HG03354 (cell line): ENCODE results near the gene ADAMTSL1.

Source experiments
- ATAC-seq: cut with Tn5 transposase; IDR thresholded peaks from one replicate; pipeline ENCODE4 v1.9.1; 2021; ENCODE audit warnings: mild to moderate bottlenecking; ENCODE audit not compliant: unreplicated experiment, poor library complexity, severe bottlenecking

ADAMTSL1 gene

GRCh38 chr9:18493451-18493993, 19.6 kb downstream of the ADAMTSL1 start:
- no peak for ATAC-seq

- no peak for ATAC-seq
Observed at GRCh38 chr9:18495065-18495464, 21.1 kb downstream of the ADAMTSL1 start.

GRCh38 chr9:18496256-18497000, 22.5 kb downstream of the ADAMTSL1 start:
- no peak for ATAC-seq

- no peak for ATAC-seq
Observed at GRCh38 chr9:18499062-18499461, 25.1 kb downstream of the ADAMTSL1 start.

- no peak for ATAC-seq
Observed at GRCh38 chr9:18499980-18500379, 26.0 kb downstream of the ADAMTSL1 start.

- no peak for ATAC-seq
Observed at GRCh38 chr9:18500451-18500850, 26.5 kb downstream of the ADAMTSL1 start.

- no peak for ATAC-seq
Observed at GRCh38 chr9:18501949-18502348, 28.0 kb downstream of the ADAMTSL1 start.

- ATAC-seq: no peak
Observed at GRCh38 chr9:18502546-18502945, 28.6 kb downstream of the ADAMTSL1 start.

GRCh38 chr9:18504707-18505106, 30.8 kb downstream of the ADAMTSL1 start:
- no peak for ATAC-seq

GRCh38 chr9:18507151-18507550, 33.2 kb downstream of the ADAMTSL1 start:
- no peak for ATAC-seq

GRCh38 chr9:18516514-18516913, 42.6 kb downstream of the ADAMTSL1 start:
- no peak for ATAC-seq

GRCh38 chr9:18516965-18517364, 43.0 kb downstream of the ADAMTSL1 start:
- ATAC-seq: no peak

GRCh38 chr9:18520416-18521047, 46.6 kb downstream of the ADAMTSL1 start:
- no peak for ATAC-seq

GRCh38 chr9:18526685-18527084, 52.7 kb downstream of the ADAMTSL1 start:
- no peak for ATAC-seq

GRCh38 chr9:18531136-18532065, 57.4 kb downstream of the ADAMTSL1 start:
- no peak for ATAC-seq

- ATAC-seq: no peak
Observed at GRCh38 chr9:18534611-18535010, 60.7 kb downstream of the ADAMTSL1 start.

GRCh38 chr9:18536554-18536953, 62.6 kb downstream of the ADAMTSL1 start:
- no peak for ATAC-seq

- ATAC-seq: no peak
Observed at GRCh38 chr9:18539203-18539693, 65.3 kb downstream of the ADAMTSL1 start.

- ATAC-seq: no peak
Observed at GRCh38 chr9:18542837-18543405, 69.0 kb downstream of the ADAMTSL1 start.
